Smooth muscle cell of the brain vasculature (primary cell): ENCODE measurements around the gene KRT23.

Experiments used
- DNase-seq: peaks from one replicate; pipeline ENCODE4 v3.0.0-alpha.2; 2012; ENCODE audit warnings: low read depth, low spot score

The KRT23 gene

GRCh38 chr17:40909755-40910154 lies 27.7 kb downstream of the KRT23 start:
- DNase-seq, result no peak

- peak; percentile 93 for DNase-seq
Measured at GRCh38 chr17:40909351-40909750, 28.1 kb downstream of the KRT23 start.

GRCh38 chr17:40906613-40907012 lies 30.8 kb downstream of the KRT23 start:
- no peak for DNase-seq

- no peak for DNase-seq
Measured at GRCh38 chr17:40905370-40905769, 32.1 kb downstream of the KRT23 start.

GRCh38 chr17:40903129-40903847 lies 34.2 kb downstream of the KRT23 start:
- no peak for DNase-seq

GRCh38 chr17:40902498-40902897 lies 34.9 kb downstream of the KRT23 start:
- no peak for DNase-seq

- DNase-seq, result no peak
Measured at GRCh38 chr17:40901981-40902474, 35.4 kb downstream of the KRT23 start.

- no peak for DNase-seq
Measured at GRCh38 chr17:40900809-40901356, 36.6 kb downstream of the KRT23 start.

GRCh38 chr17:40896916-40897455 lies 40.5 kb downstream of the KRT23 start:
- DNase-seq, result no peak

- no peak for DNase-seq
Measured at GRCh38 chr17:40895106-40895730, 42.2 kb downstream of the KRT23 start.

- no peak for DNase-seq
Measured at GRCh38 chr17:40888196-40888720, 49.2 kb downstream of the KRT23 start.

GRCh38 chr17:40886090-40886489 lies 51.4 kb downstream of the KRT23 start:
- DNase-seq, result no peak

- no peak for DNase-seq
Measured at GRCh38 chr17:40884708-40885512, 52.5 kb downstream of the KRT23 start, which contains the start of gene KRT20. Gene KRT20, minus strand, starts transcription at chr17:40885242. Its CDS starts 57 bp downstream, at chr17:40885185.

GRCh38 chr17:40883626-40884334 lies 53.7 kb downstream of the KRT23 start:
- no peak for DNase-seq

GRCh38 chr17:40883031-40883430 lies 54.4 kb downstream of the KRT23 start:
- no peak for DNase-seq

GRCh38 chr17:40879026-40879425 lies 58.4 kb downstream of the KRT23 start:
- no peak for DNase-seq

GRCh38 chr17:40878044-40878443 lies 59.4 kb downstream of the KRT23 start:
- no peak for DNase-seq

GRCh38 chr17:40873801-40874200 lies 63.6 kb downstream of the KRT23 start:
- DNase-seq, result no peak

- DNase-seq, result no peak
Measured at GRCh38 chr17:40873255-40873654, 64.2 kb downstream of the KRT23 start.
